PFSK-1 (cell line): ENCODE data around the gene FKBP1B.

Experiments used
- FOXP2 ChIP-seq: optimal IDR thresholded peaks from 2 replicates; pipeline ENCODE3; 2011; ENCODE audit warnings: borderline replicate concordance, control low read depth, inconsistent platforms; ENCODE audit not compliant: insufficient read depth; ENCODE audit errors: extremely low read length, extremely low read depth
- POLR2AphosphoS5 ChIP-seq: IDR thresholded peaks from 2 replicates; pipeline ENCODE4 v1.6.1; 2012; ENCODE audit warnings: low read depth, mild to moderate bottlenecking, control low read depth, low read length, moderate library complexity
- REST ChIP-seq, 2 experiments: IDR thresholded peaks; 2 replicates each; pipeline versions ENCODE4 v1.6.1 to v1.8.0; 2011 to 2012; ENCODE audit warnings: low read depth in 2 of 2, low read length in 2 of 2, control low read depth in 1 of 2, inconsistent platforms in 1 of 2, mild to moderate bottlenecking in 1 of 2, moderate library complexity in 1 of 2; ENCODE audit not compliant: insufficient read depth in 1 of 2
- SIN3A ChIP-seq: IDR thresholded peaks from 2 replicates; pipeline ENCODE4 v1.6.1; 2012; ENCODE audit warnings: mild to moderate bottlenecking, low read length, moderate library complexity, borderline replicate concordance; ENCODE audit not compliant: insufficient read depth
- TAF1 ChIP-seq: IDR thresholded peaks from 2 replicates; pipeline ENCODE4 v1.6.1; 2012; ENCODE audit warnings: low read length, control low read depth, borderline replicate concordance; ENCODE audit not compliant: insufficient read depth

The FKBP1B gene

GRCh38 chr2:24052951-24053350 is 3.4 kb downstream of the FKBP1B start:
- TF ChIP-seq SIN3A (no peak), TAF1 (no peak), FOXP2 (no peak), REST (IDR thresholded peaks at IDR 0.05; ENCODE audit: insufficient read depth in 1 of 2, low read depth in 2 of 2, low read length in 2 of 2) (no peak)

- no peak for TF ChIP-seq REST (IDR thresholded peaks at IDR 0.05; ENCODE audit: insufficient read depth in 1 of 2, low read depth in 2 of 2, low read length in 2 of 2)
- no peak for TF ChIP-seq SIN3A
- no peak for TF ChIP-seq POLR2AphosphoS5
- no peak for TF ChIP-seq FOXP2
- TF ChIP-seq TAF1 = no peak
Measured at GRCh38 chr2:24054366-24055010, 4.9 kb downstream of the FKBP1B start.

- no peak for TF ChIP-seq REST (IDR thresholded peaks at IDR 0.05; ENCODE audit: insufficient read depth in 1 of 2, low read depth in 2 of 2, low read length in 2 of 2)
- no peak for TF ChIP-seq TAF1
- TF ChIP-seq POLR2AphosphoS5 = no peak
- no peak for TF ChIP-seq SIN3A
- no peak for TF ChIP-seq FOXP2
Measured at GRCh38 chr2:24055750-24056149, 6.2 kb downstream of the FKBP1B start.

- TF ChIP-seq SIN3A (no peak), FOXP2 (no peak), POLR2AphosphoS5 (no peak), TAF1 (no peak), REST (IDR thresholded peaks at IDR 0.05; ENCODE audit: insufficient read depth in 1 of 2, low read depth in 2 of 2, low read length in 2 of 2) (no peak)
Measured at GRCh38 chr2:24058564-24059271, 9.2 kb downstream of the FKBP1B start.

- TF ChIP-seq SIN3A = no peak
- no peak for TF ChIP-seq FOXP2
- no peak for TF ChIP-seq REST (IDR thresholded peaks at IDR 0.05; ENCODE audit: insufficient read depth in 1 of 2, low read depth in 2 of 2, low read length in 2 of 2)
- TF ChIP-seq TAF1 = no peak
- TF ChIP-seq POLR2AphosphoS5 = no peak
Measured at GRCh38 chr2:24065341-24065740, 15.8 kb downstream of the FKBP1B start.
